Endothelial cell of umbilical vein (primary cell): ENCODE measurements around the gene SLC2A8. TPM values are rescaled to one million over a fixed set of nuclear protein-coding genes. Genes with fewer than 3 reads are reported as not detected.

Experiments used
- BruUV-seq: library from RNA; stranded (reverse); fragments of 400-500 nt; replicated peaks from 2 replicates; lab custom pipeline; 2021; lab: Mats Ljungman, UMichigan
- CTCF ChIA-PET: fragments of 300-600, 350-600 bp; sonication (Branson Sonifier 250); formaldehyde crosslinking; loops from one replicate; lab custom pipeline; 2021; ENCODE audit warnings: antibody characterized with exemption, inconsistent platforms; lab: Charles Lee
- POLR2A ChIA-PET: fragments of 300-600, 350-600 bp; sonication (Branson Sonifier 250); formaldehyde crosslinking; loops from one replicate; lab custom pipeline; 2021; ENCODE audit warnings: antibody characterized with exemption, inconsistent platforms; lab: Charles Lee
- DNase-seq: peaks from one replicate; pipeline ENCODE4 v3.0.0-alpha.2; 2011; ENCODE audit warnings: low read depth, low spot score
- FAIRE-seq: peaks from 2 replicates; lab custom pipeline; 2011; peaks lifted over from hg19 to GRCh38; lab: Jason Lieb, UNC
- H2AFZ ChIP-seq: 2 replicates; pipeline ENCODE4 v1.6.0; 2012; ENCODE audit warnings: low read depth, low read length, control low read depth, inconsistent platforms
- H3K27ac ChIP-seq: 2 replicates; pipeline ENCODE4 v1.5.1; 2011; ENCODE audit warnings: low read depth, mild to moderate bottlenecking, control low read depth, low read length, moderate library complexity; ENCODE audit not compliant: insufficient read depth
- H3K27me3 ChIP-seq, 2 experiments: 2 replicates each; pipeline versions ENCODE4 v1.6.0 to v1.6.1; 2011; ENCODE audit warnings: low read length in 2 of 2, mixed read lengths in 1 of 2; ENCODE audit not compliant: control insufficient read depth in 2 of 2, insufficient read depth in 2 of 2
- H3K36me3 ChIP-seq, 2 experiments: 2 replicates in 1 of 2; 3 replicates in 1 of 2; pipeline ENCODE4 v1.5.1; 2011; ENCODE audit warnings: low read length in 2 of 2, mild to moderate bottlenecking in 1 of 2, moderate library complexity in 1 of 2; ENCODE audit not compliant: control insufficient read depth in 2 of 2, insufficient read depth in 2 of 2; ENCODE audit errors: extremely low read depth in 1 of 2
- H3K4me1 ChIP-seq: 3 replicates; pipeline ENCODE4 v1.5.1; 2011; ENCODE audit warnings: mild to moderate bottlenecking, low read length; ENCODE audit not compliant: control insufficient read depth, insufficient read depth; ENCODE audit errors: extremely low read depth
- H3K4me2 ChIP-seq: 2 replicates; pipeline ENCODE4 v1.6.1; 2011; ENCODE audit warnings: low read length, control low read depth, mixed read lengths; ENCODE audit not compliant: insufficient read depth
- H3K4me3 ChIP-seq, 3 experiments: fragments of 200-600 bp in 1 of 3; sonication (generic), shearing (Covaris generic) in 1 of 3; replicated peaks in 1 of 3; 2 replicates each; pipeline ENCODE4 v1.5.1; 2011 to 2016; ENCODE audit warnings: control low read depth in 3 of 3, low read length in 3 of 3, mild to moderate bottlenecking in 2 of 3, inconsistent platforms in 1 of 3, low read depth in 1 of 3, moderate library complexity in 1 of 3; ENCODE audit not compliant: insufficient read depth in 1 of 3
- H3K79me2 ChIP-seq: 2 replicates; pipeline ENCODE4 v1.6.0; 2012; ENCODE audit warnings: low read length, inconsistent platforms; ENCODE audit not compliant: control insufficient read depth, insufficient read depth
- H3K9ac ChIP-seq: replicated peaks from 2 replicates; pipeline ENCODE3; 2011; ENCODE audit warnings: low read length, control low read depth; ENCODE audit not compliant: insufficient read depth; ENCODE audit errors: extremely low read depth
- H3K9me1 ChIP-seq: replicated peaks from 3 replicates; pipeline ENCODE4 v1.6.0; 2011; ENCODE audit warnings: mild to moderate bottlenecking, low read length; ENCODE audit not compliant: control insufficient read depth, insufficient read depth; ENCODE audit errors: extremely low read depth
- H3K9me3 ChIP-seq: replicated peaks from 2 replicates; pipeline ENCODE4 v1.5.1; 2012; ENCODE audit warnings: low read length, inconsistent platforms; ENCODE audit not compliant: control insufficient read depth, insufficient read depth
- H4K20me1 ChIP-seq: replicated peaks from 2 replicates; pipeline ENCODE3; 2011; ENCODE audit warnings: mild to moderate bottlenecking, low read length; ENCODE audit not compliant: control insufficient read depth, insufficient read depth; ENCODE audit errors: extremely low read depth
- CTCF ChIP-seq, 2 donors: IDR thresholded peaks; 1 replicate in 1 of 2; 2 replicates in 1 of 2; pipeline ENCODE4 v1.5.1; 2011; ENCODE audit warnings: low read length in 2 of 2, mild to moderate bottlenecking in 2 of 2, moderate library complexity in 2 of 2, control low read depth in 1 of 2, inconsistent platforms in 1 of 2, low read depth in 1 of 2; ENCODE audit not compliant: insufficient read depth in 1 of 2; ENCODE audit errors: extremely low read depth in 1 of 2
- EZH2 ChIP-seq: IDR thresholded peaks from 2 replicates; pipeline ENCODE4 v1.6.1; 2012; ENCODE audit warnings: borderline replicate concordance, low read depth, mild to moderate bottlenecking, moderate library complexity, low read length, inconsistent platforms; ENCODE audit not compliant: severe bottlenecking
- FOS ChIP-seq: IDR thresholded peaks from 2 replicates; pipeline ENCODE4 v1.6.1; 2011; ENCODE audit warnings: mild to moderate bottlenecking, low read length, moderate library complexity, borderline replicate concordance; ENCODE audit not compliant: insufficient read depth
- GATA2 ChIP-seq: IDR thresholded peaks from 2 replicates; pipeline ENCODE4 v1.7.0; 2011; ENCODE audit warnings: low read depth, mild to moderate bottlenecking, moderate library complexity, mixed read lengths, low read length; ENCODE audit not compliant: insufficient read length, insufficient read depth
- JUN ChIP-seq: IDR thresholded peaks from 2 replicates; pipeline ENCODE4 v1.6.1; 2011; ENCODE audit warnings: borderline replicate concordance, low read depth; ENCODE audit not compliant: insufficient read length, insufficient read depth
- MAX ChIP-seq: IDR thresholded peaks from 2 replicates; pipeline ENCODE4 v1.6.1; 2011; ENCODE audit not compliant: insufficient read depth, insufficient read length
- MYC ChIP-seq: IDR thresholded peaks from one replicate; pipeline ENCODE4 v1.6.1; 2011; ENCODE audit warnings: mild to moderate bottlenecking, low read depth, low read length
- POLR2A ChIP-seq: IDR thresholded peaks from 2 replicates; pipeline ENCODE4 v1.6.1; 2012; ENCODE audit warnings: low read depth, mild to moderate bottlenecking, control low read depth, low read length
- POLR2AphosphoS5 ChIP-seq: IDR thresholded peaks from 2 replicates; pipeline ENCODE4 v1.6.1; 2012; ENCODE audit warnings: low read depth, mild to moderate bottlenecking, control low read depth, low read length, moderate library complexity; ENCODE audit not compliant: insufficient read depth
- dilution Hi-C: fragments of 300-500 bp; cut with MboI; formaldehyde crosslinking; loops from one replicate; pipeline ENCODE4 v1.15.0; 2019; ENCODE audit warnings: low sequenced_read_pairs; ENCODE audit not compliant: extremely low pct_ligation_motif_present
- intact Hi-C: fragments of 100-400 bp; cut with micrococcal nuclease; formaldehyde crosslinking; loops from one replicate; pipeline ENCODE4 v1.10.0; 2022
- polyA plus RNA-seq, 4 experiments: library from polyadenylated mRNA; depleted of rRNA in 3 of 4; stranded (reverse) in 3 of 4; unstranded in 1 of 4; fragments of >200 nt; gene quantifications; 2 replicates each; pipeline versions ENCODE4 v1.2.1 to v1.2.3, GENCODE V29; 2011 to 2012; ENCODE audit warnings: missing spikeins in 1 of 4
- total RNA-seq: library from RNA; stranded (reverse); gene quantifications from 2 replicates; pipeline ENCODE4 v1.2.3, GENCODE V29; 2021

Gene SLC2A8
- total and polyA plus RNA-seq, 2 donors (not counting 3 experiments of a cell fraction or from before 2014, with no cell fraction given): 19.3 to 26.1 TPM

GRCh38 chr9:127392166-127392565 lies 4.8 kb upstream of the SLC2A8 start:
- Histone ChIP-seq H3K9ac (no peak overlapping the region), H3K9me3 (no peaks in the 10 kb centered on the region), H3K4me3 (no peak overlapping the region), H3K27ac (no peak overlapping the region), H3K4me2 (no peak overlapping the region), H3K4me1 (peaks cover 6% of the 10 kb centered on the region), H3K27me3 (peaks cover 2 to 4% of the 10 kb centered on the region in 2 experiments), H4K20me1 (no peaks in the 10 kb centered on the region), H2AFZ (no peak overlapping the region), H3K36me3 (no peaks in the 10 kb centered on the region), H3K79me2 (no peaks in the 10 kb centered on the region), H3K9me1 (no peaks in the 10 kb centered on the region)
- BruUV-seq: no TSS peak
- FAIRE-seq (no peak), DNase-seq (no peak)
- intact Hi-C loops: no loop called here
- dilution Hi-C loops: no loop called here
- POLR2A ChIA-PET: no interaction called here
- CTCF ChIA-PET: interaction anchor here (0.8 to 2.4 kb wide), 2 partner anchors 177 to 187 kb away, joined by 3 to 15 read pairs; no protein-coding TSS in a partner anchor
- no peak for TF ChIP-seq FOS
- no peak for TF ChIP-seq GATA2
- TF ChIP-seq MAX: no peak
- no peak for TF ChIP-seq POLR2AphosphoS5
- no peak for TF ChIP-seq EZH2
- no peak for TF ChIP-seq MYC
- TF ChIP-seq JUN: no peak
- no peak for TF ChIP-seq POLR2A
- TF ChIP-seq CTCF (IDR thresholded peaks at IDR 0.05; ENCODE audit: extremely low read depth in 1 of 2, insufficient read depth in 1 of 2, low read depth in 1 of 2, low read length in 2 of 2): no peak
